GM19328 (cell line): ENCODE results near the gene NRXN3.

Experiments
- ATAC-seq: cut with Tn5 transposase; IDR thresholded peaks from one replicate; pipeline ENCODE4 v1.9.1; 2021; ENCODE audit warnings: mild to moderate bottlenecking, moderate library complexity; ENCODE audit not compliant: unreplicated experiment

The NRXN3 gene

DNA sequence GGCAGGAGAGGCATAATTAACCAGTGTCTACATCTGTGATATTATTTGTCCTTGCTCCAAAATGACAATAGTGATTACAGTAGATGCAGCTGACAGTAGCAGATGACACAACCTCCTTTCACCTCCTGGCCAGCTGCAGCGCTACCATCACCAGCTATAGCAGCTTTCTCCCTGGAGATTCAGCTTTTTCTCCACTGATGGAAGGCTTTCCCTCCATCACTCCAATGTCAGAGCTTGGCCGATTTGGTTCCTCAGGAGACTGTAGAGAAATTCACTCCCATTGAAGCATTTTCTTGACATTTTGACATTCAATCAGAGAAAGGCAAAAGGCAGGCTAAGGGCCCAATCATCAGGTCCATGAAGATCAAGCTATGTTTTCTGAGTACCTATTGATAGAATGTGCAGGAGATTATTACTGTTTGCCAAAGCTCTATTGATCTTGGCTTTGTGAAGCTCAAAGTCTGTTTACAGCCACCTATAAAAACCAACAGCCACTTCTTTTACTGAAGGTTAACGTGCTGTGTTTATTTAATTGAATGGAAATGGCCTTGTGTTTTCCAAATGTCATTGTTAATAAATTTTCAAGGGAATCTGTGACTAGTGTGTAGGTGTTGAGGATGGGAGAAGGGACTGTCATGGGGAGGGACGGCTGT lies 1256.1 kb downstream of the NRXN3 start:
- no peak for ATAC-seq

DNA sequence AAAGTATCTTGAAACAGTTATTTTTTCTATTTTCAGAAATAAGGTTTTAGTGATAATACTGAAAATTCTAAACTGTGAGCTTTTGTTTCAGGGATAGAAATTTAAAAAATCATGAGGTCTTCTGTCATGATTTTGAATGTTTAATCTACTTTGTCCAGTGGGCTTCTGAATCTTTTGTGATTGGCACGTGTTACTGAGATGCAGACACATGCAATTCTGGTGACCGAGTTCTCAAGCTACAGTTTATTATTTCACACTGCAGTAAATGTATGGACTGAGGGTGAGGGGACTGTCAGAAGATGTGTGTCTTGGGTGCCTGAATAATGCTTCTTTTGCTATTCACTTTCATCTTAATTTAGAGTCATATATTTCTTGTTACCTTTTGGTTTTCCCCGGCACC lies 1262.5 kb downstream of the NRXN3 start:
- ATAC-seq = no peak

DNA sequence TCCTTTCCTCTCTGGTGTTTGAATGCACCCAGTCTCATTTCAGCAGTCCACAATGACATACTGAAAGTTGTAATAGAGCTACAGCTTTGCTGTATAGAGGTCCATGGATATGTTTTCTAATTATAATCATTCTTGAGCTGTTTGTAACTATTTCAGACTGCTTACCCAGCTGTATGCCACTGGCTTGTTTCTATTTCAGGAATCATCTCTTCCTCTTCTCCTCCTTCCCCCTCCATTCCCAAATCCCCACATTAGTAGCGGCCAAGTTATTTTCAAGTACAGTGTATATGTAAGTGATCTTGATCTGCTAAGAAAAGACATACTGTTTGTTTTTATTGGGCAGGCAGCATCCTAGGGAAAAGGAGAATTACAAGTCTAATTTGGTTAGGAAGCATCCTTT lies 1266.2 kb downstream of the NRXN3 start:
- ATAC-seq = no peak

DNA sequence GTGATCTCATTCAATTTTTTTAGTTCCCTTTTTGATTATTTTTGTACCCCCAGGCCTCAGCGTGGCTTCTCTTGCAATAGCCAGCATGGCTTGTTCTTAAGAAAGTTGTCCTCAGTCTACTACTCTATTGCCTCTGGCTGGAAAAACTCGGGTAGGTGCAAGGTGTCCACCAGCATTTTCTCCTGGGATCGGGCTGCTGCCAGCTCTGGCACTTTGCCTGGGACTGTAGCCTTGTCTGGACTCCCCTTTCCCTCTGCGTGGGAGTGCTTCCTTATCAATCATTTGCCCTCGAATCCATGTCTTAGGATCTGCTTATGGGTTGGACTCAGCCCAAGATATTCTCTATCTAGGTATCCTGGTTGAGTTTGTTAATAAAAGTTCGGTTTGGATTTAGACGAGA lies 1267.8 kb downstream of the NRXN3 start:
- ATAC-seq = no peak

DNA sequence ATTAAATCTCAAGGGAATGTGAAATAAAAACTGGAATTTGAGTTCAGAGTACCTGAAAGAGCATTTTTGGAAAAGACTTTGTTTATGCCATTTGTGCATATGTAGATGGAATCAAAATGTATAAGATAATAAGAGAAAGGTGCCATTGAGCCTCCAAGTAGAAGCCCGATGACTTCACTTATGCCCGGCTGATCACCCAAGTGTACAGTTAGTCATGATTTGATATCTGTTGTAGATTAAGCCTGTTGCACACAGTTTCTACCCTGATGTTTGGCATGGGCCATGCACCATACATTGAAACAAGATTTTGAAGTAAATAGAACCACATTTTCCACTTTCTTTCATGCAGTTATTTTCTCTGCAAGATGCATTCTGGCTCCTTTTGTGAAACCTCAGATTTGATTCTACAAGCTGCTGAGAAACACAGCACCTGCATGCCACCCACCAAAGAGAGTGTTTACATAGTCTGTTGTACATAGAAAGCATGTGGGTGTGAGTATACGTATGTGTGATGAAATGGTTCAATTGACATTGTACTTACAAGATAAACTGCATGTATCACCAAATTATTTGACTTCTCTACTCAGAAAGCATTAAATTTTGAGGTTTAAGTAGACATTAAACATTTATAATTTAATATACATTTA lies 1268.6 kb downstream of the NRXN3 start:
- no peak for ATAC-seq

DNA sequence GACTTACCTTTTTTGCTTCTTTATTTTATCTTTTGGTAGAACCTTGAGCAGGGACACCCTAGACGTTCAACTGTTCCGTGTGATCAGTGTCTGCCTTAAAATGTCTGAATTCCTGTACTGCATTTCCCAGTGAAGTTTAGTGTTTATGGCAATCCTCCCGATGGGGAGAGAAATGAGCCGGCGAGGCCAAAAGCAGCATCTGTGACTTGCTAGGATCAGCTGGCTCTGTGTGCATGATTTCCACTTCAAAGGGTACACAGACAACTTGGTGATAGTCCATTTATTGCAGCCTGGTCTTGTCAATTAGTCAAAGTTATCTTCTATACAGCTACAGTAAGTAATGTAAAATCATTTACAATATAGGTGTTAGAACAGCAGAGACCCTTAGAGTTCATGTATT lies 1272.6 kb downstream of the NRXN3 start:
- ATAC-seq = no peak

DNA sequence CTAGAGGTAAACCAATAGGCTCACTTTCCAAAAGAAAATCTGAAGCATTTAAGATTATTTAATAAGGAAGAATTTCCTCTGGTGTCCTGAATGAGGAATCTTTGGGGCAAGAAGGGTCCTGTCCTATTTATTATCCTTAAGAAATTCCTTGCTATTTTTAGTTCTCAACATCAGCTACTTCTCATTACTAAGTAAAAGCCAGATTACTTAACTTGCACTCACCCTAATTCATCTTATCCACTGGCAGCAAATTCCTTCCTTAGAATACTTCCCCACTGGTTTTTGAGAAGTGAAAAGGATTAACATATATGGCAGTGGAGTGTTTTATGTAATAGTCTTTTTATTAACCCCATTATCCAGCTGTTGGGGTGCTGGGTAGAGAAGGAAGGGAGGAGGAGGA lies 1273.4 kb downstream of the NRXN3 start:
- ATAC-seq = no peak

DNA sequence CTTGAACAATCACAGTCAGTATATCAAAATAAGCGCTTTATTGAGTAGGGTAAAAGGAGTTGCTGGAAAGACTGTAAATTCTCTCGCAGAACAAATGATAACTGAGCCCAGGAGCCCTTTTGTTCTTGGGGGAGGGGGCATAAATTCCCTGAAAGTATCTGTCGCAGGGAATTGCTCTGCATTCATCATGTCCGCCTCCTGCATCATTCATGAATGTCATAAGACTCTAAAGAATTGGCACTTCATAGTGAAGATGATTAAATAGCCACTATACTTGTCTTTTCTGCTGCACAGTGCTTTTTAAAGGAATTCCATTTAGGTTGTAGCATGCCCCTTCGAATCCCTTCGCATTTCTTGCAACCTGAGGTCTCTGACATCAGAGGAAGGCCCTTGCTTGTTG lies 1278.8 kb downstream of the NRXN3 start:
- ATAC-seq = no peak

DNA sequence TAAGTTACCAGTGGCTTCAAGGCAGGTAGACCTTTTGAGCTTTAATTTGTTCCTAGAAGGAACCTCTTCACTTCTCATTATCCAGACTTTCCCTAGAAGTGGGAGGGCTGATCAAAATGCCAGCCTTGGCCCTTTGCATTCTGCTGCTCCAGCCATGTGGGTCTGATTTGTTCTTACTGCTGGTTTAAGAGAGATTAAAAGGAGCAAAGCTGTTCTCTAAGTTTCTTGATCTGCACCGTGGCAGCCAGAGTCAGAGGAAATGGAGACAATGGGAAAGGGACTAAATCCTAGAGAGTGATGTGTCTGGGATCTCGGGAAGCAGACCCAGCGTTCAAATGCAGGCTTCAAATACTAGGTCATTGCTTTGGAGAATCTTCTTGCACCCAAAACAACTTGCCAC lies 1281.4 kb downstream of the NRXN3 start:
- ATAC-seq = no peak

DNA sequence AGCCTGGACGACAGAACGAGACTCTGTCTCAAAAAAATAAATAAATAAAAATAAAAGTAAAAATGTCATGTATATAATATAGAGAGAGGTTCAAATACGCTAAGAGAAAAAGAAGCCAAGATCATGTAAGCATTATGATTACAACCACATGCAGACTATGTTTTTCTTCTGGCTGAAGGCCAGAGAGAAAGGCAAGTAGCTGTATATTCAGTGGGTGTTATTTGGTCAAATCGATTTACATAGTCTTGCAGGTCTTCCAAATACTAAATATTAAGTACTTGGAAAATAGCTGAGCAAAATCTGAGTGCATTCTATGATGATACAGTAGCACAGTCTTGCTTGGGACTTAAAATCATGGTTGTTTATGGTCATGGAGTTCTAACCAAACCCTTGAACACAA lies 1283.1 kb downstream of the NRXN3 start:
- ATAC-seq = no peak

DNA sequence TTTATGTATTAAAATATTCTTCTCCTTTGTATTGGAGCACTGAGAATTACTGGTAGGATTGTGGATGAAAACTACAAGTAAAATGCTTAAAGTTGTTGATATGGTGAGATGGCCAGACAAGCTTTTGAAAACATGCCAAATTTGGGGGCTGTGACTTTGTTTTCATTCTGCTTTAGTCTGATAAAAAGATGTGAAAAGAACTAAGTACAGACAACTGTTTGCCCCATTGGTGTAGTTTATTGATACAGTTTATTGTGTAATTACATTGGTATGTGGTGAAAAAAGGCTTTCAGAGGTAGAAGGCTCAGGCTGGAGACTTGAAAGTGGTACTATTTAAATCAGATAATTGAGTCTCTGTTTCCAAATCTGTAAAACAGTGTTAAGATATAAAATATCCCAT lies 1294.3 kb downstream of the NRXN3 start:
- ATAC-seq = no peak

DNA sequence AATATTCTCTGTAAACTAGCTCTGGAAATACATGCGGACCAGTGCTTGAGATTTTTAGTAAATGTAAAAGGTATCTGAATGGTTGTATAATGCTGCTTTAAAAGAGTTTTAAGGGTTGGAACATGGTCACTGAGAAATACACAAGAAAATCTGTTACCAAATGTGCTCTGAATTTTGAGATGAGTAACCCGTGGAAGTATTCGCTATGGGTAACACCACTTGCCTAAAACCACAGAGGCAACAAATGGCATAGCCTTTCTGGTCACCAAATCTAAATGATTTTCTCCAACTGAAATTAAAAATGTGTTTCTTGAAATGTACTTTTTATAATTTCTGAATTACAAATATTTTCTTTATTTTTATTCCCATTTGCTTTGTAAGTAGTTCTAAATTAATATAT lies 1295.5 kb downstream of the NRXN3 start:
- ATAC-seq = no peak

DNA sequence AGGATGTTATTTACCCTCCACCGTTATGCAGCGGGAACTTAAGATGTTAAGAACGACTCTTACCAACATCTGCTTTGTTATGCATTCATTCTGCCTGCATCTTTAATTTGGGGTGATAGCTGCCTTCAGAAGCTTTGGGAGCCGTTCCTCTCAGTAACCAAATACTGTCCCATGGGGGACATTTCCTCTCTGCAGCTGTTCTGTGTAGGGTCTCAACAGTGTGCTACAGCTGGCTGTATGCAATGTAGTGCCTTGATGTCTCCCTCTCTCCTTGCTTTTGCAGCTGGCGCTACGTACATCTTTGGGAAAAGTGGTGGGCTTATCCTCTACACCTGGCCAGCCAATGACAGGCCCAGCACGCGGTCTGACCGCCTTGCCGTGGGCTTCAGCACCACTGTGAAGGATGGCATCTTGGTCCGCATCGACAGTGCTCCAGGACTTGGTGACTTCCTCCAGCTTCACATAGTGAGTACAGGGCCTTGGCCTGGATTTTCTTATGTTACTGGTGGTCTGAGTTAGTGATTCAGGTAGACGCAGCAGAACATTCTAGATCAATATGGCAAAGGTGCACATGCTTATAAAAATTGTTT lies 1296.9 kb downstream of the NRXN3 start:
- no peak for ATAC-seq

DNA sequence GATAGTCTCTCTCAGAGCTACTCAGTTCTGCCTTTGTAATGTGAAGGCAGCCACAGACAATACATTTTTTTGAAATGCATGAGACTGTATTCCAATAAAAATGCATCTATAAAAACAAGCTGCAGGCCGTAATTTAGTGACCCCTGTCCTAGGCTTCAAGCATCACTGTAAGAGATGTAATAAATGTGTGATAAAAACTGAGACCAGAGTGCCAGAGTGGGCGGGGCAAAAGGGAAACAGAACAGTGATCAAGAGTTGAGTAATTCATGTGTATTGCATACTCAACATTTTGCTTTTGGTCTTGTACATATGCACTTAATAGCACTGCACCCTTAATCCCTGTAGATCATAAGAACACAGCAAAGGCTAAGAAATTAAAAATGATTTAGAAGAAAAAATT lies 1297.7 kb downstream of the NRXN3 start:
- no peak for ATAC-seq

DNA sequence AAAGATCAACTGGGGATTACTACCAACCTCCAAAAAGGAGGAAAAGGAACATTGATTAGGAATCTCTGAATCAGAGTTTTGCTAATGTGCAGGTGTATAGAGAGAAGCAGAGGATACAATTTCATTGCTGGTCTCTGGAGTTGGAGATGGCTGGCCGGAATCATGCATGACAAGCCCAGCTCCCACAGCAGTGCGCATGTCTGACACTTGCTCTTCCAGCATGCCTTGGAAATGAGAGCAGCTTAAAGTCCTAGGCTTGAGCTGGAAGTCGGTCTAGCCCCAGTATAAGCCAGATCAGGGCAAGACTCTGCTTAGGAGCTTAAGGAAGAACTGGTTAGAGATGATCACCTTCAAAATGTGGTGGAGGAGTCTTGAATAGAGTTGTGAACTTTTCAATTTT lies 1298.3 kb downstream of the NRXN3 start:
- ATAC-seq = no peak

DNA sequence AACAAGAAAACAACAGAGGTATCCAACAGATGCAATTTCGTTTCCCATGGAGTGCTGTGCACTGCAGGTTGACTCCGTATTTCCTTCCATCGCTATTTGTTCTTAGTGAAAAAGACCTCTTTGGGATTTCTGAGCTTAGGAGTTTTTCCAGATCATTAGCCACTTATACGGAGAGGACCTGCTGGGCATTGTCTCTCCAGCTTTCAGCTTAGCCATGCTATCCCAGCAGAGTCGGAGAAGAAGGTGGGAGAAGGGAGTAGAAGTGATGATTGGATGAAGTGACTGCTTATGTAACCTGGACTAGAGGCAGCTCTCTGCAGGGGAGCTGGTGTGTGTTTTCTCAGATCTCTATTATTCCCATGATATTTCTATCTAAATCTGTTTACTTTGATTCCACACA lies 1303.5 kb downstream of the NRXN3 start:
- no peak for ATAC-seq

DNA sequence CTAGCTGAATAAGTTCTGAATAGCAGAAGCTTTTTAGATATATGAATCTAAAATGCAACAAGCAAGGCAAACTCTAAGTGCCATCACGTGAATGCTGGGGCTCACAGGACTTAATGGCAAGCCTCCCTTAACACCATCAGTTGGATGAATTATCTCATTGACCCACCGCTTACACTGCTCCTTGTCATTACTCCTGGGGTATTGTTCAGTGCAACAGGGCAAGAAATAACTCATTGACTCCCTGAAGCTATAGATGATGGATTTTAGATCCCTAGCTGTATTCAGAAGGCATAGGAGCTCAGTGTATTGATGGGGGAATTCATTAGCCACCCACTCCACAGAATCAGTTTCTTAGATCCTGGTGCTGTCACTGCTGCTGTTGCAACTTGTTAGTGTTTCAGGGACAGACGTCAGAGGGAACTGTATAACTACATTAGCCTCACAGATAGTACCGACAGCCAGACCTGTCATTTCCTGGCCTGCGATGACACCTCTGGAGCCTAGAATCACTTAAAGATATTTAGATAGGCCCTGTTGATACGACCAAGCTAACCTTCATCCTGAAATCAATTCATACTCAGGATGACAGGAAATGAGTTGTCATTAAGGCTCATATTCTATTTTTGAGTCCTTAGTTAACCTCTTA lies 1305.8 kb downstream of the NRXN3 start:
- ATAC-seq = no peak

DNA sequence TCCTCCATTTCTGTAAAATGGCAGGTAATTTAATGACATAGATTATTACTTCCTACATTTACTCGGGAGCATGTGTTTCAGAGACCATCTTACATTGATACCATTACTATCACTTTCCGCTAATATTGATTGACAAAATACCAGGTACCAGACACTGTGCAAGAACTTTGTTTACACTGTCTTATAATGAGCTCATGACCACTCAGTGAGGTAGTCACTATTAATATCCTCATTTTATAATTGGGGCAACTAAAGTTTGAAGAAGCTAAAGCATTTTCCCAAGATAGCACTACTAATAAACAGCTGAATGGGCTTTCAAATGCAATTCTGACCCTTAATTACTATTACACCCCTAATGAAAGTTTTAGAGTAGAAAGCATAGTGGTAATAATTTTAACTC lies 1306.4 kb downstream of the NRXN3 start:
- ATAC-seq = no peak

DNA sequence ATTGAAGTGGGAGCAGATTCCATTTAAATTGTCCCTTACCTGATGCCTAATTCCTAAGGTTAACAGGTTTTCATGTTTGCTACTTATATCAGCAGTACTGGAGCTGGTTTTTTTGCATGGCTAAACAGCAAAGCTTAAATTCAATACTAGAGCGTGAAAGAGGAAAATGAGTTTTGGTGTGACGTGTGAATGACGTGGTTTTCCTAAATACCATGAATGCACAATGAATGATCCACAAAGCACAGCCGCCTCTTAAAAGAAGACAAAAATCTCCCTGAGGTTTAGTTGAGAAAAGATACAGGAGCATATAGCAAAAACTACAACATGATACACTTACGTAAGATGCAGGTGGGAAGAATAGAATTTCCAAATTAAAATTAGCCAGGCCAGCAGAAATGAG lies 1310.0 kb downstream of the NRXN3 start:
- ATAC-seq = no peak

DNA sequence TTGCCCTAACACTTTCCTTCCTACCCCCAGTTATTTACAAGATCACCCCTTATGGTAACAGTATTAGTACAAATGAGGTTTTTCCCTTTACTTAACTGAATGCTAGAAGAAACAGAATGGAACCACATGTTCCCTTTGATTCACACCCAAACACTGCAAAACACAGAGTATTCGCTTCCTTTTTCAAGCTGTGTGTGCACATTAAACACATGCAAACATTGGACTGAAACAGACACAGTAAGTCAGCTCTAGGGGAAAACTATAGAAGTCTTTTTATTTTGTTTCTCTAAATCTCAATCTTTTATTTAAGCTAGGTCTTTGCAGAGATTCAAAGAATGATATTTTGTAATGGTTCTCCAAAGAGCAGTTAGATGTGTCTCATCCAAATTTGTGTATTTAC lies 1312.7 kb downstream of the NRXN3 start:
- ATAC-seq = no peak

DNA sequence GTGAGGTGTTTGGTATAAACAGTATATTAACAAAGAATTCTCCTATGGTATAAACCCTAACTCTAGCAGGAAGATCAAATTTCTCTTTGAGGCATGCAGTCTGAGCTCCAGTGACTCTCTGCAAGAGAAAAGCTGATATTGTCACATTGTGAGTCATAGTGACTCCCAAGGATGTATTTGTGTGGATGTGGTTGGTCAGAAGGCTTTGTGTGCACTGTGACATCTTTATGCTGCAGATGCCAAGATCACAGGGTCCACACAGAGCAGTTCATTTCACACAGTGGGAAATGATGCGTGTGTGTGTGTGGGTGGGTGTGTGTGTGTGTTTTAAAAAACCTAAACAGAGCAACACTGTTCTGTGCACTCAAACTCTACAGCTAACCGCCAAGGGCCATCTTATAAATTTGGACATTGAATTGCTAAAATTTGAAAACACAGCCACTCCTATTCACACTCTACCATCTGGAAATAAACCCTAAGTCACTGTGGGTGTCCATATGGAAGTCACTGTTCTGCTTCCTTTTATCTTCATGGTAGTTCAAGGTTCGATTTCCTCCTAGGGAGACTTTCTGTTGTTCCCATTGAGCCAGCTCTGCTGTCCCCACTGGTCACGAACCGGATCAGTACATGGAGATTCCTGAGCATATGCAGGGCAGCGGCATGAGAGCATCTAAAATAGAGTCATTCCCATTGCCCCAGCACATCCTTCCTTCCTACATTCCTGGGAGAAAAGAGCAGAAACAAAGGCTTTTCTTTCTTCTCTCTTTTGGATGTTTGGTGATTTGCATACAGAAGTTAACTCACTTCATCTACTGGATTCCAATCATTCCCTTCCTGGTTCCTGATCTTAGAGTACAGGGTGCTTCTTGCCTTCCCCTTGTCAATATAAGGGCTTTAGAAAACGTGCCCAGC lies 1313.6 kb downstream of the NRXN3 start:
- no peak for ATAC-seq
